Ramos (cell line): ENCODE measurements around the gene UBA5.

Experiments
- in situ Hi-C: fragments of 300-500 bp; cut with MboI; formaldehyde crosslinking; loops from one replicate; pipeline ENCODE4 v1.14.3; 2022; ENCODE audit warnings: low sequenced_read_pairs; ENCODE audit not compliant: unreplicated experiment

The UBA5 gene

DNA sequence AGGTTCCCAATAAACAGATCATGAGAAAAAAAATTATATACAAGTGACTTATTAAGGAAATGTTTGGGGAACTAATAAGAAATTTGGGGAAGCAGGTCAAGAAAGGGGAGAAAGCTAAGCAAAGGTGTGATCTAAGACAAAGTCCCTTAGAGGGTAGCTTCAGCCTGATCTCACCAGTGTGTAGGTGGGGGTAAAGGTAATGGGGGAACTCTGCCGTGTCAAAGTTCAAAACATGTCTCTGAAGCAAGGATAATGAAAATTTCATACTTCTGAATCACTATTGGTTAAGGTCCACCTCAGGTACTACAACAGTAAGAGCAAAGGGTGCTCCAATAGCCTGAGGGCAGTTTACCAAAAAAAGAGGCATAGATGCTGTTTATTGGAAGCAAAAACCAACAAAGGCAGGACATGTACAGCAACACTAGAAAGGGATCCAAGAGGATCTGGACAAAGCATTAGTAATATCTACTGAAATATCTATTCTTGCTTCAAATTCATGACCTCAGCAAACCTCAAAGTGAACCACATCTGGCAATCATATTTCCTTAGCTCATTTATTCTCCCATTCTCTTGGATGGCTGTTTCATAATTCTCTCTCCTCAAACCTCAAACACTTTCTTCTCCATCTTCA lies 7.4 kb upstream of the UBA5 start:
- in situ Hi-C loops: no loop called here

DNA sequence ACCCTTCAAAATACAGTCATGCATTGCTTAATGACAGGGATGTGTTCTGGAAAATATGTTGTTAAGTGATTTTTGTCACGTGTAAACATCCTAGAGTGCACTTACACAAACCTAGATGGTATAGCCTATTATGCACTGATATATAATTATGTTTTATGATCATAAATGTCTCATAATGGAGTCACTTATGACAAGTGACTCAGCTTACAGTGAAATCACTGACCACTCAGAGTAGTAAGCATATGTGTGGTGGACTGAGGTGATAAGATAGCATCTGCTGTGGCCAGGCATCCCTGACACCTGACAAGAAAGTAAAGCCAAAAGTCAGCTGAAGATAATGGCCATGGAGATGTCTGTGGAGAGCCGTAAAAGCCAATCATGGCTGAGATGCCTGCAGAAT lies 5.9 kb upstream of the UBA5 start:
- in situ Hi-C loops: no loop called here

DNA sequence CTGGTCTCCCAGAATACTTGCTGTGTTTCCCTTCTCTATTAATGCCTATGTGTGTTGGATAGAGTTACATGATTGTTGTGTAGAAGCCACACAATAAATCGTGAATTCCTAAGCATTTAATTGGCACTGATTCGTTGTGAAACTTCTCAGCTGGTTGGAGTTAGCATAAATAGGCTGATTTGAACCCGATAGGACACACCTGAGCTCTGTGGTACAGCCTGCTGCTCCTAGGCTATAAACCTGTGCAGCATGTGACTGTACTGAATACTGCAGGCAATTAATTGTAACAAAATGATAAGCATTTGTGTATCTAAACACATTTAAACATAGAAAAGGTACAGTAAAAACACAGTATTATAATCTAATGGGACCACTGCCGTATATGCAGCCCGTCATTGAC lies 5.4 kb upstream of the UBA5 start:
- in situ Hi-C loops: no loop called here

DNA sequence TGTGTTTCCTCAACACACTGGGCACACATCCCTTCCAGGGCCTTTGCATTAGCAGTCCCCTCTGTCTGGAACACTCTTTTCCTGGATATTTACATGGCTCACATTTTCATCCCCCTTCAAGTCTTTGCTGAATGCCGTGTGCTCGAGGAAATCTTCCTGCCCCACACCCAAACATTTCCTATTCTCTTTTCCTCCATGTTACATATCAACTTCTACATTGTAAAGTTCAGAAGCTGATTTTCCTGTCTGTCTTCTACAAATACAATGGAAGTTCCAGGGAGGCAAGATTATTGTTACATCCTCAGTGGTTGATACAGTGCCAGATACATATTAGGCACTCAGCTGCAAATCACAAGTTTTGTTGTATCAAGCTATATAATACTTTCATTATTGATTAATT lies 4.7 kb upstream of the UBA5 start:
- in situ Hi-C loops: no loop called here

DNA sequence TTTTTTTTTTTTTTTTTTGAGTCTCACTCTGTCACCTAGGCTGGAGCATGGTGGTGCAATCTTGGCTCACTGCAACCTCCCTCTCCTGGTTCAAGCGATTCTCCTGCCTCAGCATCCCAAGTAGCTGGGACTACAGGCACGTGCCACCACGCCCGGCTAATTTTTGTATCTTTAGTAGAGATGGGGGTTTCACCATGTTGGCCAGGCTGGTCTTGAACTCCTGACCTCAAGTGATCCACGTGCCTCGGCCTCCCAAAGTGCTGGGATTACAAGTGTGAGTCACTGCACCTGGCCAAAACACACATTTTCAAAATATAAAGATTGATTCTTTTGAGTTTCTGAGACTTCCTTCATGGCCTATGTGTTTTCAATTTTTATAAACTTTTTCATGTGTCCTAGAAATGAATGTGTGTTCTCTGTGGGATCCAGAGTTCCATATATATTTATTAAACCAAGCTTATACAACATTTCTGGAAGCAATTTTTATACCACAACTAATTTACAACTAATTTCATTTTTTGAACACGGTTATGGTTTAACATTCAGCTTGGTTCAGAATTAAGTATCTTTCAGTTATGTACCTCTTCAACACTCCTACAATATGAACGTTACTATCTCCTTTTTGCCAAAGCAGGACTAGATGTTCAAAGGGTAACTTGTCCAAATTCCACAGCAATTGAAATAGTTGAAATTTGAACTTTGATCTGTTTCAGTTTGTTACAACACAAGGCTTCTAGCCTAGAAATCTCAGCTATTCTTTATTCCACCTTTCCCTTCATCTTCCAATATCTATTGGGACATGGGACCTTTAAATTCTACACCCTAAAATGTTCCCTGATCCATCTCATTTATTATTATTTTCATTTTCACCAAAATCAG lies 2.0 kb upstream of the UBA5 start:
- in situ Hi-C loops: no loop called here

DNA sequence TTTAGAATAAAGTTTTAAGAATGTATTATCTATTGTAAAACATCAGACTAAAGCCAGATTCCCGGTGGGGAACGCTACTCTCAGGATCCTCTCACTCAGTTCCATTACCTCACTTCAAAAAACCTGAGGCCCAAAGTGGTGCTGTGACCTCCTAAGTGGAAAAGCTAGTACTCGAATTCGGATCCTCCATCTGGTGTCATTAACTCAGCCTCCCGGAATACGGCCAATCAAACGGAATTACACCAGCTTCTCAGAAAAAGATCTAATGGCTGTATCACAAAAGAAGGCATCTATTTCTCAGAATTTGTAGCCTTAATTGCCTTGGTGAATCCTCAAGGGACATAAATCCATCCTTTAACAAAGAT lies 1.1 kb upstream of the UBA5 start:
- in situ Hi-C loops: no loop called here

DNA sequence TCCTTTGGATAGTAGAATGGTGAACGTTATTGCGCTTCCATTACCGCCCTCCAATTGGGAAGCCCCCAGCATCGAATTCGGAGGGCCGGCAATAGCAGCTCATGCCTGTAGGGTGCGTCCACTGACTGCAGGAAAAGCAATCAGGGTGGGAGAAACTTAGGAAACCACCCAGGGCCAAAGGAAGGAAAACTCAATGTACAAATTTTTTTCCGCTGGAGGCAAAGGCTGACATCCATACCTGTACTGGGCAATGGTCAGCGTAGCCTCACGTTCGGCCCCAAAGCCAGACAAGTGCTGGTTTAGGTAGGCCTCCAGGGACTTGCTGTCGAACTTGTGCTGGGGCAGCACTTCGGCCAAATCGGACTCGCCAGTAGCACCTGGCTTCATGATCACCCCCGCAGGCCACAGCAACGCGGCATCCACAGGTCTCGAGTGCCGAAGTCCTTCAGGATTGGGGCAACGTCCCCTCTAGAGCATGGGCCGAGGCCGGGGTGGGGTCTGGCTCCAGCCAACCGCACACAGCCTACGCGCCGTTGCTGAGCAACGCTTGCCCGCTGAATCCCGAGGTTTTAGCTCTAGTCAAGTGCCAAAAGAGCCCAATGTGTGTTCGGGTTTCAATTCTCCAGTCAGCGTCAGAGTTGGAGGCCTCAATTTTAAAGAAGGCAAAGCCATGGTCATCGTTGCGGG lies 621 bp upstream of the UBA5 start, which contains the start of gene ACAD11:
TSS of gene ACAD11 (minus strand) at position 445 of the 687 bp plus-strand sequence. CDS start at position 387, 58 bp downstream.
- in situ Hi-C loops: no loop called here

DNA sequence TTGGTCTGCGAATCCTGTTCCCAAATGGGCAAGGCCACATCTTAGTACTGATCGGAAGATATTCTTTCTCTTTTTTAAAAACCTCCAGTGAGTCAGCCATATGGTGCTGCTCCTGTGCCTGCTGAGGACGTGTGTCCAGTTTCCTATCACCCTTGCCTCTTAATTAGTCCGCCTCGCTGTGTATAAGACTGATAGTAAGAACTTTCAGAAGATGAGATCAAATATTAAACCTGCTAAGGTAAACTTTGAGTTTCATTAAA lies 612 bp downstream of the UBA5 start:
- in situ Hi-C loops: no loop called here

DNA sequence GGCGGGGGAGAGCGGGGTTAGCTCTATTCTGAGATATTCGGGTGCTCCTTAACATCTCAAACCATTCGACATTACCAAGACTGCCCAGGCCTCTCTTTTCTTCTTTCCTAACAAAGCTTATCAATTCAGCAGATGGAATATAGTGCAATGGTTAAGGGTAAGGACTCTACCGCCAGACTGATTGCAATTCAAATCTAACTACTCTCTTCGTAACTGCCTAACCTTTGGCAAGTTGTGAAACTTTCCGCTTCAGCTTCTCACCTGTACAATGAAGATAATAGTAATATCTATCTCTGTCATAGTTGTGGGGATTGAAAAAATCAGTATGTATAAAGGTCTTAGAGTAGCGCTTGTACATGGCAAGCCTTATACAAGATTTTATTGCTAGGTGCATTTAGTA lies 972 bp downstream of the UBA5 start:
- in situ Hi-C loops: no loop called here

DNA sequence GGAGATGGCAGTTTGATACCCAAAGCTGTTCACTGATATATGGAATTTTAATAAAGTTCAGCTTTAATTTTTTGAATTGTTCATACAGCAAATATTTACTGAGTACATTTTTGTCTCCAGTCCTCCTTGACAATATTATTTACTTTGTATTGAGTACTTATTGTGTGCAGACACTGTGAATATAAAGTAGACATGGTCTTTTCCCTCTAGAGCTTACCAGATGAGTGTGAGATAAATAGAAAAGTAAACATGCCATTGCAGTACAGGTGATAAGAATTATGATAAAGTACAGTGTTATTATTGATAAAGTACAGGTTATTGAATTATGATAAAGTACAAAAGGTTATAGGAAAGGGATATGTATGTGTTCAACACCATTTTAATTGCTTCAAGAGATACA lies 2.1 kb downstream of the UBA5 start:
- in situ Hi-C loops: no loop called here

DNA sequence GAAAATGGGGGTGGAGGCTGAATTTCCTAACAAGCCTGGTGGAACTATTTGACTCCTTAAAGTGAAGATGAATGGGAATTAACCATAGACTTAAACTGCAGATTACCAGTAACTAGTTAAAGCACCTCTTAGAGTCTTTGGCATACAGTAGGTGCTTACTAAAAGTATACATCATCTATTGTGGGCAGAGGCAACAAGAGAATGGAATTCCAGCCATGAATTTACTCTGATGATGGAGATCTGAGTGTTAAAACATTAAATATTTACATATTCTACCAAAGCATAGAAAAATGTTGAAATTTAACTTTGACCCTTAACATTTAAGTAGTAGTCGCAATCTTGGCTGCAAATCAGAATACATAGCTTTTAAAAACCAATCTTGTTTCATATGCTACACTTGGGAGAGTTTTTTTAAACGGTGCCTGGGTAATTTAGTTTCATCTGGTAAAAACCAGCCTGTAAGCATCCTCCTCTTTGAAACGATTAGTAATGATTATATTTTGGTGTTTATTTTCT lies 5.2 kb downstream of the UBA5 start:
- in situ Hi-C loops: no loop called here

DNA sequence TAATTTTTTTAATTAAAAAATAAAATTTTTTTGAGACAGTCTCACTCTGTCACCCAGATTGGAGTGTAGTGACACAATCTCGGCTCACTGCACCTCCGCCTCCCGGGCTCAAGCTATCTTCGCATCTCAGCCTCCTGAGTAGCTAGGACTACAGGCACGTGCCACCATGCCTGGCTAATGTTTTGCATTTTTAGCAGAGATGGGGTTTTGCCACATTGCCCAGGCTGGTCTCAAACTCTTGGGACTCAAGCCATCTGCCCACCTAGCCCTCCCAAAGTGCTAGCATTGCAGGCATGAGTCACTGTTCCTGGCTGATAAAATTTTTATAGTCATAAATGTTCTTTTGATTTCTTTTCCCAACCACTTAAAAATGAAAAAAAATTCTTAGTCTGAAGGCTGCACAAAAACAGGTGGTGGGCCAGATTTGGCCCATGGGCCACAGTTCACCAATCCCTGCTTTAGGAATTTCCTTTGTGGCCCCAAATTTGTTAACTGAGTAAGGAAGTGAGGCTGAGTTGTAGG lies 9.2 kb downstream of the UBA5 start:
- in situ Hi-C loops: no loop called here

DNA sequence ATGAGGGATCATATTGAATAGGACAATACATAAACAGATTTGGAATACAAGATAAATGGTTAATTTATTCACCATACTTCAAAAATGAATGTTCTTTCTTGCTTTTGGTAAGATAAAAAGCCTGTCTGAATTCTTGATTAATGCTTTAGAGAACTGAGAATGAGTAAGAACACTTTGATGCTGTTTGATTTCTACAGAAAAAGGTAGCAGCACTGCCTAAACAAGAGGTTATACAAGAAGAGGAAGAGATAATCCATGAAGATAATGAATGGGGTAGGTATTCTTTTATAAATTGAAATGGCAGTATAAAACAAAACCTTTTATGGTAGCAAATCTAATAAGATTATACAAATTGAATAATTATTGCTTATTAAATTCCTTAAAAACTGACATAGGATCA lies 15.3 kb downstream of the UBA5 start:
- in situ Hi-C loops: no loop called here

DNA sequence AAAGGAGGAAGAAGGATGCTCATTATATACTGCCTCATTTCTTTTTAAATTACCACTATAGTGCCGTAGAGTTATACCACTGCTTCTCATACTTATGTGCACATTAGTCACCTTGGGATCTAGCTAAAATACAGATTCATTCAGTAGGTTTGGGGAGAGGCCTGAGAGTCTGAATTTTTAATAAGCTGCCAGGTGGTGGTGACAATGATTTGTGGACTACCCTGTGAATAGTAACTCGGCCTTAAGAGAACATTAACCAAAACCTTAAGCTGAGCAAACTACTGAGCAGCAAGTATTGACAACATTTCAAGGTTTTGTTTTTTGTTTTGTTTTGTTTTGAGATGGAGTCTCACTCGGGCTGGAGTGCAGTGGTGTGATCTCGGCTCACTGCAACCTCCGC lies 19.8 kb downstream of the UBA5 start:
- in situ Hi-C loops: no loop called here

DNA sequence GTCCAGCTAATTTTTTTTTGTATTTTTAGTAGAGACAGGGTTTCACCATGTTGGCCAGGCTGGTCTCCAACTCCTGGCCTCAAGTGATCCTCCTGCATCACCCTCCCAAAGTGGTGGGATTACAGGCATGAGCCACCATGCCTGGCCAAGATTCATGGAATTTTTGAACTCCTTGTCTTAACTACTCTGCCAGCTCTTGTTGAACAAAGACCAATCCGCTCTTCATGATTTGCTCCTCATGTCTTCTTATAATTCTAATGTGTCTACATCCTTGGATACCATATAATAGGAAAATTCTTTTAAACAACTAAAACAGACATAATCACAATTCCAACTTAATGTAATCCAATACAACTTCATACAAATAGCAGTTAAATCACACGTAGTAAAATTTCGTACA lies 21.3 kb downstream of the UBA5 start:
- in situ Hi-C loops: no loop called here

DNA sequence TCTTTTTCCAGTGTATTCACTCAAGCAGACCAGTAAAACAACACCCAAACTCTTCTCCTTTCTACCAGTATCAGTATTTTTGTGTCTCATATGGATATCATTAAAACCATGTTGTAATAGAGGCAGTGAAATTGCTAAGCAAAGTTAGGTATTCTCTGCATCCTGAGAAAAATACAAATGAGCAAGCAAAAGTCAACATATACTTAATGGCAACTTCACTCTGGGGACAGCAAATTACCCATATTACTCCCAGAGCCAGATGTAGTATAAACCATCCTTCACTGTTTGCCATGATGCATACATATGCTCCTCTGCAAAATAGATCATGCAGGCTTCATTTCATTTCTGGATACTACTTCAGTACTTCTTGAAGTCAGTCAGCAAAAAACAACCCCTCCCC lies 22.1 kb downstream of the UBA5 start:
- in situ Hi-C loops: no loop called here

DNA sequence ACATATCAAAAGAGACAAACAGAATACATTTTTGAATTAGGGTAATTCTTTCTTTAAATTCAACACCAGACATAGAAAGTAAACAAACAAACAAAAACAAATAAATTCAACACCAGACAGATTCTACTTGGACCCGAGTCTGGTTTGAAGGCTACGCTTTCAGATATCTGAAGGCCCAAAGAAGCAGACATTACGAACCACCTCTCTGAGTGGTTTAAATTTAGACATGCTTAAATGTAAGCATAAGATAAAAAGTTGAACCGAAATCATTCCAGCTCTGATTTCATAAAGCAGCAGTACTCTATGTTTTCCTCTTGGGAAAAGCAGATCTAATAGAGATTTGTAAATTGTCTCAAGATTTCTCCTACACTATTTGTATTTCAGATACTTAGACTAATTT lies 29.9 kb downstream of the UBA5 start:
- in situ Hi-C loops: no loop called here

DNA sequence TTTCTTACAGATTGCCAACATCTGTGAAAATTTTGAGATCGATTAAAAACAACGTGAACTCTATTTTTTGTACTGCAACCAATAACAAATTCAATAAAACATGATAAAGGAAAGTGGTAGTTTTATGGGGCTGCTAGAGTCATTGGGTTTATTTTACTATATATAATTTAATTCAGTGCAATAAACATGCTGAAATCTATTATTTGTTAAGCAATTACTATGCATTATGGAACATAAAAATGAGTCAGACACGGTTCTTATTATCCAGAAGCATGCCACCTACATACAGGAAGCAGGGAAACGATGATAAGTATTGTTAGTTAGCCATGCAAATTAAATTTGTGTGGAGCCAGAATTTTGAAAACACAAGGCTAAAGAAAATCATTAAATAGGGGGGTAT lies 34.9 kb downstream of the UBA5 start:
- in situ Hi-C loops: no loop called here

DNA sequence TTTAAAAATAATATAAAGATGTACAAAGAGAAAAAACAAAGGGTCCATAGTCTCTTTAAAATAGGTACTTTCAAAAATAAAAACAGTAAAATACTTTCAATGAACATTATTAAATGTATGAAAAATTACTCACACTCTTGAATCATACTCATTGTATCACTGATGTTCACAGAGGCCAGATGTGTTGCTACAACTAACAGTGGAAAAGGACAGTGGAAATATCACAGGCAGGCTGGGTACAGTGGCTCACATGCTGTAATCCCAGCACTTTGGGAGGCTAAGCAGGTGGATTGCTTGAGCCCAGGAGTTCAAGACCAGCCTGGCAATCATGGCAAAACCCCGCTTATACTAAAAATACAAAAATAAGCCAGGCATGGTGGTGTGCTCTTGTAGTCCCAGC lies 35.3 kb downstream of the UBA5 start:
- in situ Hi-C loops: no loop called here

DNA sequence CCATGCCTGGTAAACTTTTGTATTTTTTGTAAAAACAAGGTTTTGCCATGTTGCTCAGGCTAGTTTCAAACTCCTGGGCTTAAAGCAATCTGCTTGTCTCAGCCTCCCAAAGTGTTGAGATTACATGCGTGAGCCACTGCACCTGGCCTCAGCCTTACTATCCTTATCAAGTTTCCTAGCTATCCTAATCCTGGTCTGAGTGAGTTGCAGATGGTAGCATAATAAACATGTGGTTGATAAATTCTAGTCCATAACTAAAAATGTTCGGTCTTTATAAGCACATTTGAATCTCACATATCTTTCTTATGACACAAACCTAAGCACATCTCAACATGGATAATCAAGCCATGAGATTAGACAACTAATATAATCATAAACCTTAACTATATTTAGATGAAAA lies 43.6 kb downstream of the UBA5 start:
- in situ Hi-C loops: no loop called here

DNA sequence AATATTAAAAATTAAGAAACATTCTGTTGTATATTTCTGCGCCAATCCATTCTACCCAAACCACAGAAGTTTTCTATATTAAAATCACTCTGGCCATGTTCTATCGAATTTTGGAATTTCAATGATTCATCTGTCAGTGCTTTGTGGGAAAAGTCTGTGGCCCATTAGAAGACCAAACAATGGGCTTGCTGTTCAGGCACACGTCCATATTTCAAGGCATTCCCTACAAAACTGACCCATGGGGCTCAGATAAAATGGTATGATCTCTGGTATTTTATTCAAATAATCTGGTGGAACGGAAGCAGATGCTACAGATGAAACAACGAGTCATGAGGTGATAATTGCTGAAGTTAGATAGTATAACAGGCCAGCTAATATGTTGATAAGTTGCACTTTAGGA lies 49.6 kb downstream of the UBA5 start:
- in situ Hi-C loops: no loop called here
